ENCODE data around the gene MOB4. TPM values are rescaled to one million over a fixed set of nuclear protein-coding genes. Genes with fewer than 3 reads are reported as not detected.

MOB4 gene
- total RNA-seq, 1 donor = 37.1 TPM

GRCh38 chr2:197591339-197592072 lies 75.6 kb downstream of the MOB4 start:
- DNase-seq (ENCODE audit: low read depth) = no peak
- TF ChIP-seq CTCF (IDR thresholded peaks at IDR 0.05; ENCODE audit: insufficient read depth, low read length) = no peak

GRCh38 chr2:197596766-197597165 lies 80.9 kb downstream of the MOB4 start:
- no peak for DNase-seq (ENCODE audit: low read depth)
- no peak for TF ChIP-seq CTCF (IDR thresholded peaks at IDR 0.05; ENCODE audit: insufficient read depth, low read length)
- no peak overlapping the region for H3K4me3 ChIP-seq (ENCODE audit: low read depth, low read length)

More at GRCh38 chr2:197591339-197592072, 75.6 kb downstream of the MOB4 start:
- H3K4me3 ChIP-seq (ENCODE audit: low read depth, low read length) = no peak overlapping the region

- DNase-seq (ENCODE audit: low read depth) = no peak
- TF ChIP-seq CTCF (IDR thresholded peaks at IDR 0.05; ENCODE audit: insufficient read depth, low read length) = no peak
- H3K4me3 ChIP-seq (ENCODE audit: low read depth, low read length) = no peak overlapping the region
These were observed 81.3 kb downstream of the MOB4 start for GRCh38 chr2:197597166-197597565.

GRCh38 chr2:197598450-197598849 lies 82.6 kb downstream of the MOB4 start:
- TF ChIP-seq CTCF (IDR thresholded peaks at IDR 0.05; ENCODE audit: insufficient read depth, low read length) = no peak
- no peak for DNase-seq (ENCODE audit: low read depth)
- H3K4me3 ChIP-seq (ENCODE audit: low read depth, low read length) = no peak overlapping the region

- no peak overlapping the region for H3K4me3 ChIP-seq (ENCODE audit: low read depth, low read length)
- DNase-seq (ENCODE audit: low read depth) = peak; percentile 53
- TF ChIP-seq CTCF (IDR thresholded peaks at IDR 0.05; ENCODE audit: insufficient read depth, low read length) = peak; percentile 50
These were observed 83.6 kb downstream of the MOB4 start for GRCh38 chr2:197599285-197599965.

GRCh38 chr2:197600306-197600705 lies 84.4 kb downstream of the MOB4 start:
- TF ChIP-seq CTCF (IDR thresholded peaks at IDR 0.05; ENCODE audit: insufficient read depth, low read length) = no peak
- no peak for DNase-seq (ENCODE audit: low read depth)
- H3K4me3 ChIP-seq (ENCODE audit: low read depth, low read length) = no peak overlapping the region

All from fibroblast of the aortic adventitia (primary cell).